Activated T-cell treated with anti-CD3 and anti-CD28 coated beads, Interleukin-2, amount 50 U/mL, for 72 hours (primary cell): ENCODE measurements around the gene ADTRP. TPM values are rescaled to one million over a fixed set of nuclear protein-coding genes. Genes with fewer than 3 reads are reported as not detected.

Experiments used
- ATAC-seq, 2 donors: fragments of 150-1000 bp; cut with Tn5 transposase; replicated peaks in 1 of 2; 2 replicates each; pipeline ENCODE4 v1.10.0; 2021; ENCODE audit warnings: moderate library complexity in 2 of 2, mild to moderate bottlenecking in 1 of 2
- DNase-seq, 2 donors: peaks; one replicate each; pipeline ENCODE4 v3.0.0; 2021 to 2022; ENCODE audit warnings: mixed read lengths in 1 of 2
- H3K27ac Mint-ChIP-seq: one replicate; pipeline ENCODE4 v1.8.0; 2022; ENCODE audit warnings: mild to moderate bottlenecking, moderate library complexity, mixed read lengths
- H3K27me3 Mint-ChIP-seq: one replicate; pipeline ENCODE4 v1.8.0; 2022; ENCODE audit warnings: low read depth, mixed read lengths
- H3K36me3 Mint-ChIP-seq, 2 donors: one replicate each; pipeline ENCODE4 v1.8.0; 2022; ENCODE audit warnings: mixed read lengths in 2 of 2, mild to moderate bottlenecking in 1 of 2; ENCODE audit not compliant: insufficient read depth in 2 of 2
- H3K4me1 Mint-ChIP-seq: one replicate; pipeline ENCODE4 v1.8.0; 2022; ENCODE audit warnings: low read depth, mixed read lengths
- H3K4me3 Mint-ChIP-seq, 2 donors: one replicate each; pipeline ENCODE4 v1.8.0; 2022; ENCODE audit warnings: mild to moderate bottlenecking in 2 of 2, mixed read lengths in 2 of 2, moderate library complexity in 2 of 2
- H3K9me3 Mint-ChIP-seq, 2 donors: one replicate each; pipeline ENCODE4 v1.8.0; 2022; ENCODE audit warnings: mixed read lengths in 2 of 2
- total RNA-seq, 2 donors: library from RNA; stranded (reverse); gene quantifications; one replicate each; pipeline ENCODE4 v1.2.3, GENCODE V29; 2022

The ADTRP gene
- total RNA-seq, 2 donors from 2014 or later, result 62.4 to 71.6 TPM

GRCh38 chr6:11767978-11768756 lies 10.4 kb downstream of the ADTRP start:
- ATAC-seq, result no peak
- no peak overlapping the region for H3K4me3 Mint-ChIP-seq
- peaks cover 65% of the 10 kb centered on the region for H3K4me1 Mint-ChIP-seq
- H3K27ac Mint-ChIP-seq, result no peak overlapping the region
- H3K36me3 Mint-ChIP-seq, result no peaks in the 10 kb centered on the region
- no peak for DNase-seq
- no peaks in the 10 kb centered on the region for H3K9me3 Mint-ChIP-seq
- peaks cover 16% of the 10 kb centered on the region for H3K27me3 Mint-ChIP-seq

GRCh38 chr6:11767458-11767857 lies 11.1 kb downstream of the ADTRP start:
- Mint-ChIP-seq H3K27ac (peak overlapping the region; percentile 34), H3K4me1 (peaks cover 61% of the 10 kb centered on the region), H3K36me3 (no peaks in the 10 kb centered on the region), H3K9me3 (no peaks in the 10 kb centered on the region), H3K27me3 (peaks cover 11% of the 10 kb centered on the region), H3K4me3 (peak overlapping the region in 1 of 2 donors; percentile 34)
- no peak for DNase-seq
- peak; percentile 29 to 36 for ATAC-seq

GRCh38 chr6:11766589-11767450 lies 11.8 kb downstream of the ADTRP start:
- no peak for DNase-seq
- no peak overlapping the region for H3K4me3 Mint-ChIP-seq

GRCh38 chr6:11766043-11766442 lies 12.6 kb downstream of the ADTRP start:
- Mint-ChIP-seq H3K27ac (no peak overlapping the region), H3K4me3 (no peak overlapping the region), H3K9me3 (no peaks in the 10 kb centered on the region), H3K27me3 (peaks cover 13% of the 10 kb centered on the region), H3K4me1 (peaks cover 60% of the 10 kb centered on the region), H3K36me3 (no peaks in the 10 kb centered on the region)
- ATAC-seq, result peak in 1 of 2 donors; percentile 49
- DNase-seq, result no peak

More at GRCh38 chr6:11766589-11767450, 11.8 kb downstream of the ADTRP start:
- Mint-ChIP-seq H3K4me1 (peaks cover 60% of the 10 kb centered on the region), H3K27ac (no peak overlapping the region), H3K27me3 (peaks cover 11% of the 10 kb centered on the region), H3K36me3 (no peaks in the 10 kb centered on the region), H3K9me3 (no peaks in the 10 kb centered on the region)
- ATAC-seq, result no peak

- peak; percentile 74 to 75 for ATAC-seq
- Mint-ChIP-seq H3K27me3 (peaks cover 17% of the 10 kb centered on the region), H3K4me1 (peaks cover 60% of the 10 kb centered on the region), H3K4me3 (no peak overlapping the region), H3K9me3 (no peaks in the 10 kb centered on the region), H3K36me3 (no peaks in the 10 kb centered on the region), H3K27ac (no peak overlapping the region)
- no peak for DNase-seq
Observed at GRCh38 chr6:11764250-11764604, 14.4 kb downstream of the ADTRP start.

- ATAC-seq (no peak), DNase-seq (no peak)
- Mint-ChIP-seq H3K4me3 (no peak overlapping the region), H3K27me3 (peaks cover 11% of the 10 kb centered on the region), H3K4me1 (peaks cover 54% of the 10 kb centered on the region), H3K27ac (no peak overlapping the region), H3K36me3 (no peaks in the 10 kb centered on the region), H3K9me3 (no peaks in the 10 kb centered on the region)
Observed at GRCh38 chr6:11763460-11764249, 14.9 kb downstream of the ADTRP start.

GRCh38 chr6:11762794-11763459 lies 15.7 kb downstream of the ADTRP start:
- Mint-ChIP-seq H3K36me3 (peaks cover under 1 to 2% of the 10 kb centered on the region in 2 donors), H3K9me3 (peaks cover 0 to 3% of the 10 kb centered on the region in 2 donors), H3K27me3 (peaks cover 6% of the 10 kb centered on the region), H3K27ac (no peak overlapping the region), H3K4me3 (no peak overlapping the region), H3K4me1 (peaks cover 49% of the 10 kb centered on the region)
- DNase-seq (no peak), ATAC-seq (no peak)

- no peak for ATAC-seq
- peaks cover 5% of the 10 kb centered on the region in 2 donors for H3K36me3 Mint-ChIP-seq
- H3K4me3 Mint-ChIP-seq, result no peak overlapping the region
Observed at GRCh38 chr6:11761744-11762620, 16.6 kb downstream of the ADTRP start.

GRCh38 chr6:11760015-11760473 lies 18.6 kb downstream of the ADTRP start:
- Mint-ChIP-seq H3K36me3 (peaks cover 8 to 9% of the 10 kb centered on the region in 2 donors), H3K4me3 (no peak overlapping the region), H3K4me1 (peaks cover 34% of the 10 kb centered on the region), H3K27me3 (peaks cover 6% of the 10 kb centered on the region), H3K27ac (no peak overlapping the region), H3K9me3 (peaks cover 10% of the 10 kb centered on the region in 2 donors)
- DNase-seq, result no peak
- no peak for ATAC-seq

More at GRCh38 chr6:11761744-11762620, 16.6 kb downstream of the ADTRP start:
- peaks cover 4 to 8% of the 10 kb centered on the region in 2 donors for H3K9me3 Mint-ChIP-seq
- peaks cover 6% of the 10 kb centered on the region for H3K27me3 Mint-ChIP-seq
- H3K27ac Mint-ChIP-seq, result no peak overlapping the region
- peaks cover 44% of the 10 kb centered on the region for H3K4me1 Mint-ChIP-seq
- no peak for DNase-seq

GRCh38 chr6:11758878-11759277 lies 19.7 kb downstream of the ADTRP start:
- peaks cover 10 to 13% of the 10 kb centered on the region in 2 donors for H3K9me3 Mint-ChIP-seq
- peaks cover 6% of the 10 kb centered on the region for H3K27me3 Mint-ChIP-seq
- no peak for DNase-seq
- peaks cover 8 to 9% of the 10 kb centered on the region in 2 donors for H3K36me3 Mint-ChIP-seq
- no peak for ATAC-seq
- H3K27ac Mint-ChIP-seq, result no peak overlapping the region
- H3K4me1 Mint-ChIP-seq, result peaks cover 27% of the 10 kb centered on the region
- H3K4me3 Mint-ChIP-seq, result no peak overlapping the region

- H3K4me1 Mint-ChIP-seq, result peaks cover 17% of the 10 kb centered on the region
- H3K9me3 Mint-ChIP-seq, result peaks cover 10 to 13% of the 10 kb centered on the region in 2 donors
- peaks cover 6% of the 10 kb centered on the region for H3K27me3 Mint-ChIP-seq
- ATAC-seq, result no peak
- no peak overlapping the region for H3K27ac Mint-ChIP-seq
- DNase-seq, result no peak
- no peak overlapping the region for H3K4me3 Mint-ChIP-seq
- H3K36me3 Mint-ChIP-seq, result peaks cover 8 to 9% of the 10 kb centered on the region in 2 donors
Observed at GRCh38 chr6:11756726-11757125, 21.9 kb downstream of the ADTRP start.
